Cardiac fibroblast (primary cell): ENCODE measurements around the gene ZNF274.
A peak's percentile ranks its signal among the peaks of the same experiment; 100 is the strongest.
"Not testable (repeated sequence)": the region's sequence is repeated elsewhere in the genome, so short reads cannot be mapped to it uniquely, and the experiment has no call there.

Experiments
- DNase-seq, 2 donors: peaks; one replicate each; pipeline versions ENCODE4 v3.0.0 to v3.0.0-alpha.2; 2010; ENCODE audit warnings: low read depth in 2 of 2
- H3K4me3 ChIP-seq, 2 donors: replicated peaks in 1 of 2; 1 replicate in 1 of 2; 2 replicates in 1 of 2; pipeline ENCODE4 v1.5.1; 2011; ENCODE audit warnings: low read depth in 2 of 2, low read length in 2 of 2, mild to moderate bottlenecking in 2 of 2, moderate library complexity in 1 of 2
- TF ChIP-seq, protein P1 (sequence below): IDR thresholded peaks from one replicate; pipeline ENCODE4 v1.5.1; 2011; ENCODE audit warnings: low read depth, mild to moderate bottlenecking, low read length, inconsistent platforms

ZNF274 gene

DNA sequence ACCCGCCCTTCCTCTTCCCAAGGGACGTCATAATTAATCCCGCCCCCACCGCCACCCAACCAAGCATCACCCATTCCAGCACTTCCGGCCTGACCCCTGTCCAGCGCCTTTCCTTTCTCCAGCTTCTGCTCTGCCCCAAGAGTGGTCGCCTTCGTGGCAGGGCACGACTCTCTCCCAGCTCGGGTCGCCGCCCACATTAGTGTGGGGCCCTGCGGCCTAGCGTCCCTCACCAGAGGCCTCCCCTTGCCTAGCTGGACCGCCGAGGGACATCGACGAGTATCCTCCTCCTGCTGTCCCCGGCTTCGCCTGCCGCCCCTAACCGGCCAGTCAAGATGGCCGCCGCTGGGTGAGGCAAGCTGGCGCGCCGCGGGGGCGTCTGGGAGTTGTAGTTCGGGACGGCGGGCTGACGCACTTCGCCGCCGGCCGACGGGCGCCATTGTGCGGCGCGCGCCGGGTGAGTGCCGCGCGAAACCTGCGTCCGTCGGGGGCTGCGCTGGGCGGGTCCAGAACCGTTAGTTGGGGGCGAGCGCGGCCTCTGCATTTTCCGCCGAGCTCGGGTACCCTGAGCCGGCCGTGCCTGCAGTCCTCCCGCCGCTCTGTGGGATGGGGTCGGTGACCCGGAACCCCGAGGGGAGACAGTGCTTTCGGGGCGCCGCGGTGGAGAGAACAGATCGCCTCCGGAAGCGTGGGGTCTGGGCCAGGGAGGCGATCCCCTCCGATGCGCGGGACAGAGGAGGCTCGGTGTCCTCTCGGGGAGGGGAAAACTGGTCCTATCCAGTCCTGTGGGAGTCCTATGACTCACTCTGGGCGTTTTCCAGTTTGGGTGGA lies at the start of gene ZNF274:
TSS of gene ZNF274 (plus strand) at position 73 of the 828 bp plus-strand sequence. CDS start 905 bp downstream, outside the sequence.
- H3K4me3 ChIP-seq, result peak within 1 kb of the TSS; percentile 90
- TF ChIP-seq, protein P1, sequence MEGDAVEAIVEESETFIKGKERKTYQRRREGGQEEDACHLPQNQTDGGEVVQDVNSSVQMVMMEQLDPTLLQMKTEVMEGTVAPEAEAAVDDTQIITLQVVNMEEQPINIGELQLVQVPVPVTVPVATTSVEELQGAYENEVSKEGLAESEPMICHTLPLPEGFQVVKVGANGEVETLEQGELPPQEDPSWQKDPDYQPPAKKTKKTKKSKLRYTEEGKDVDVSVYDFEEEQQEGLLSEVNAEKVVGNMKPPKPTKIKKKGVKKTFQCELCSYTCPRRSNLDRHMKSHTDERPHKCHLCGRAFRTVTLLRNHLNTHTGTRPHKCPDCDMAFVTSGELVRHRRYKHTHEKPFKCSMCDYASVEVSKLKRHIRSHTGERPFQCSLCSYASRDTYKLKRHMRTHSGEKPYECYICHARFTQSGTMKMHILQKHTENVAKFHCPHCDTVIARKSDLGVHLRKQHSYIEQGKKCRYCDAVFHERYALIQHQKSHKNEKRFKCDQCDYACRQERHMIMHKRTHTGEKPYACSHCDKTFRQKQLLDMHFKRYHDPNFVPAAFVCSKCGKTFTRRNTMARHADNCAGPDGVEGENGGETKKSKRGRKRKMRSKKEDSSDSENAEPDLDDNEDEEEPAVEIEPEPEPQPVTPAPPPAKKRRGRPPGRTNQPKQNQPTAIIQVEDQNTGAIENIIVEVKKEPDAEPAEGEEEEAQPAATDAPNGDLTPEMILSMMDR, result no peak
- DNase-seq, result peak; percentile 95 to 98

DNA sequence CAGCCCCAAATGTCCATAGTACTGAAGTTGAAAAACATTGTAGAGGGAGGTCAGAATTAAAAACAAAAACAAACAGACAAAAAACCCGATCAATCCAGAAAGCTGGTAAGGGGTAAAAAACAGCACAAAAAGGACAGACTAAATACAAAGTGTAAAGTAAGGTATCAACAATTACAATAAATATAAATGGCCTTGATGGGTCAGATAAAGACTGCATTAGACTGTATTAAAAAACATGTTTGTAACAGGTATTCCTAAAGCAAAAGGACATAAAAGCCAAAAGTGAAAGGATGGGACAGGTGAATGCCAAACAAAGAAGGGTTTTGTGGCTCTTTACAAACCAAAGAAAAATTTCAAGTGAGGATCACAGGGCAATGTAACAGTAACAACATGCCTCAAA lies 48.6 kb upstream of the ZNF274 start:
- TF ChIP-seq, protein P1, result no peak
- no peak for DNase-seq
- no peak overlapping the region for H3K4me3 ChIP-seq

DNA sequence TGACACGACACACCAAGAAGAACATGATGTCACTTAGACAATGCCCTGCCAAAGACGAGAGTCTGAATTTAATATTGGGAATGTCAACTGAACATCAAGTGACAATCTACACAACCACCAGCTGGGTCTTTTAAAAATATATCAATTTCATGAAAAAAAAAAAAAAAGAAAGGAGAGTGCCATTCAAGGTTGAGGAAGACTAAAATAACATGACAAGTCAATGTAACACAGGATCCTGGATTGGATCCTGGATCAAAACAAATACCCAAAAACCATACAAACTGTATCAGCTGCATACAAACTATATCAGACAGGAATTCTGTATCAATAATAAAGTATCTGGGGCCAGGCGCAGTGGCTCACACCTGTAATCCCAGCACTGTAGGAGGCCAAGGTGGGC lies 37.0 kb upstream of the ZNF274 start:
- H3K4me3 ChIP-seq, result no peak overlapping the region
- DNase-seq, result no peak
- TF ChIP-seq, protein P1, result no peak

DNA sequence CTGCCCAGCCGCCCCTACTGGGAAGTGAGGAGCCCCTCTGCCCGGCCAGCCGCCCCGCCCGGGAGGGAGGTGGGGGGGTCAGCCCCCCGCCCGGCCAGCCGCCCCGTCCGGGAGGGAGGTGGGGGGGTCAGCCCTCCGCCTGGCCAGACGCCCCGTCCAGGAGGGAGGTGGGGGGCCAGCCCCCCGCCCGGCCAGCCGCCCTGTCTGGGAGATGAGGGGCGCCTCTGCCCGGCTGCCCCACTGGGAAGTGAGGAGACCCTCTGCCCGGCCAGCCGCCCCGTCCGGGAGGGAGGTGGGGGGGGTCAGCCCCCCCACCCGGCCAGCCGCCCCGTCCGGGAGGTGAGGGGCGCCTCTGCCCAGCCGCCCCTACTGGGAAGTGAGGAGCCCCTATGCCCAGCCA lies 35.4 kb upstream of the ZNF274 start:
- not testable (repeated sequence) for DNase-seq, H3K4me3 ChIP-seq

DNA sequence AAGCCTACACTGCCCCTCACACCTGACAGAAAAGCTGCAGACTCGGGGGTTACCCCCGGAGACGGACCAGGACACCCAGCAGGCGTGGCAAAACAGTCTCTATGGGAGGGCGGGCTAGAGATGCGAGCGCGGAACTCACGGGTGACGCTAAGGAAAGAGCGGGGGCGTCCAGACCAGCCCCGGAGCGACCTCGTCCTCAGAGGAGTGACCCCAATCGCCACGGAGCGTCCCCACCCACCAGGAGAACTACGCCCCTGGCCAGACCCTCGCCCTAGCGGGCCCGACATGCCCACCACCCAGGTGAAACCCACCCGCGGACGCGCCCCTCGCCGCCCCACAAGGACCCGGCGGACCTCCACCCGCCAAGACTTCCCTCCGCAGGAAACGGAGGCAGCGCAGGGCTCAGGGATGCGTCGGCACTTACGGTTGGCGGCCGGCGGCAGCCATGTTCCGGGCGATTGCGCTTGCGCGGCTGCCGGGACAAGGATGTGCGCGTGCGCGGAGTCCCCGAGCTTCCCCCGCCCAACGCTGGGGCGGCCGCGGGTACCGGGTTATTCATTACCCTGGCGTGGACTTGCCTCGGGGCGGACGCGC lies 32.4 kb upstream of the ZNF274 start, which contains the start of gene ZNF329:
TSS of gene ZNF329 (minus strand) at position 462 of the 594 bp plus-strand sequence. CDS start 21,286 bp downstream, outside the sequence.
- TF ChIP-seq, protein P1, result no peak
- DNase-seq, result peak; percentile 86 to 88
- H3K4me3 ChIP-seq, result peak within 1 kb of the TSS; percentile 97

DNA sequence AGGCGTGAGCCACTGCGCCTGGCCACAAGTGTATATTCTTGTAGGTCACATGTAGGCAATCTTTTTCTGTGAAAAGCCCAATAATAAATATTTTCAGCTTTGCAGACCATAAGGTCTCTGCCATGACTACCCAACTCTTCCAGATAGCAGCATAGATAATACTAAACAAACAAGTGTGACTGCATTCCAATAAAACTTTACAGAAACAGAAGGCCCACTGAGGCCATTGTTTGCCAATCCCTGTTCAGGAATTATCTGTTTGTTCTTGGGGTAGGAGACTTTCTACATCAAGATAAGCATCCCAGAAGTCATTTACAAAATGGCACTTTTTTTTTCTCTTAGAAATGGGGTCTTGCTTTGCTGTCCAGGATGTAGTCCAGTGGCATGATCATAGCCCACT lies 29.5 kb upstream of the ZNF274 start:
- DNase-seq, result no peak
- TF ChIP-seq, protein P1, result no peak
- H3K4me3 ChIP-seq, result no peak overlapping the region

DNA sequence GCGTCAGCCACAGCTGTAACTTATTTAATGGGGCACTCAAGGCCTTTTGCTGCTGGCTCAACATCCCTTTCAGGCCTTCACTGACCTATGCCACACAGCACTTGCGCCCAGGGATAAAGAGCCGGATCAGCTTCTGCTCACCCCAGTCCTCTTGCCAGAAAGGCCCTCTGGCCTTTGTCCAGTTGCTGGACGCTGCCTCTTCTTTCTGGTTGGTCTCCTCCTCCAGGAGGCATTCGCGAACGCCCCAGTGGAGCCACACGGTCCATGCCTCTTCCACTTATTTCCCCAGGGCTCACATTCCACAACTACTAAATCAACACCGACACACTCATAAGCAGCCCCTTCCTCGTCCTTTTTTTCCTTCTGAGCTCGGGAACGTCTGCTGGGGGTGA lies 28.6 kb upstream of the ZNF274 start:
- TF ChIP-seq, protein P1, result no peak
- H3K4me3 ChIP-seq, result peak overlapping the region; percentile 70 to 94
- peak; percentile 67 to 71 for DNase-seq
